K562 (cell line): ENCODE results near the gene RND1. TPM values are rescaled to one million over a fixed set of nuclear protein-coding genes. Genes with fewer than 3 reads are reported as not detected.

ENCODE experiments used
- ATAC-seq: fragments of 200-7000 bp; cut with Tn5 transposase; 3 replicates; pipeline ENCODE4 v1.9.1; 2020; ENCODE audit warnings: moderate library complexity
- BruUV-seq: library from RNA; stranded (reverse); fragments of 400-500 nt; replicated peaks from 2 replicates; lab custom pipeline; 2021; lab: Mats Ljungman, UMichigan
- CTCF ChIA-PET: fragments of 300-600 bp; formaldehyde crosslinking; extraction: SDS; loops from one replicate; lab custom pipeline; 2021; ENCODE audit warnings: low intra/inter-chr PET ratio; lab: Yijun Ruan, JAX
- POLR2A ChIA-PET: fragments of 300-600, 350-650 bp; sonication (Branson Sonifier 250); formaldehyde crosslinking; extraction: SDS; loops from one replicate; lab custom pipeline; 2021; ENCODE audit warnings: antibody characterized with exemption, inconsistent platforms; lab: Yijun Ruan, JAX
- DNase-seq, 4 experiments: peaks; one replicate each; pipeline versions ENCODE4 v3.0.0 to v3.0.0-alpha.2; 2011 to 2018; ENCODE audit warnings: low spot score in 3 of 4, mixed read lengths in 3 of 4; ENCODE audit errors: extremely low read depth in 1 of 4
- FAIRE-seq: peaks from 2 replicates; lab custom pipeline; 2011; peaks lifted over from hg19 to GRCh38; lab: Jason Lieb, UNC
- H2AFZ ChIP-seq: 2 replicates; pipeline ENCODE4 v1.6.0; 2011; ENCODE audit warnings: low read depth, low read length, control low read depth, inconsistent platforms
- H3K27ac ChIP-seq: fragments of 200-600 bp; 3 replicates; pipeline ENCODE4 v1.8.0; 2011; ENCODE audit warnings: low read depth, mild to moderate bottlenecking, control low read depth, inconsistent platforms, low read length, moderate library complexity, mixed read lengths; ENCODE audit errors: extremely low read depth
- H3K27me3 ChIP-seq, 2 experiments: fragments of 300-600 bp in 1 of 2; 2 replicates in 1 of 2; 3 replicates in 1 of 2; pipeline versions ENCODE4 v1.6.0 to v1.8.0; 2011; ENCODE audit warnings: inconsistent platforms in 2 of 2, low read length in 2 of 2, mild to moderate bottlenecking in 1 of 2, mixed read lengths in 1 of 2, moderate library complexity in 1 of 2; ENCODE audit not compliant: control insufficient read depth in 2 of 2, insufficient read depth in 2 of 2
- H3K36me3 ChIP-seq: fragments of 300-600 bp; 3 replicates; pipeline ENCODE4 v1.8.0; 2011; ENCODE audit warnings: mild to moderate bottlenecking, low read length, inconsistent platforms; ENCODE audit not compliant: control insufficient read depth, insufficient read depth
- H3K4me1 ChIP-seq, 2 experiments: fragments of 200-600 bp in 1 of 2; replicated peaks in 1 of 2; 2 replicates in 1 of 2; 3 replicates in 1 of 2; pipeline versions ENCODE4 v1.5.1 to v1.8.0; 2011; ENCODE audit warnings: inconsistent platforms in 2 of 2, low read length in 2 of 2, mild to moderate bottlenecking in 1 of 2, mixed read lengths in 1 of 2, moderate library complexity in 1 of 2; ENCODE audit not compliant: control insufficient read depth in 2 of 2, insufficient read depth in 2 of 2
- H3K4me2 ChIP-seq: 2 replicates; pipeline ENCODE4 v1.6.1; 2011; ENCODE audit warnings: low read length, control low read depth, inconsistent platforms, mixed read lengths; ENCODE audit not compliant: insufficient read depth
- H3K4me3 ChIP-seq: fragments of 200-600 bp; sonication (generic), shearing (Covaris generic); 2 replicates; pipeline ENCODE4 v1.5.1; 2016; ENCODE audit warnings: control low read depth, inconsistent platforms
- H3K79me2 ChIP-seq: fragments of 200-600 bp; 3 replicates; pipeline ENCODE4 v1.8.0; 2011; ENCODE audit warnings: low read length, inconsistent platforms; ENCODE audit not compliant: control insufficient read depth, insufficient read depth
- H3K9ac ChIP-seq, 2 experiments: 2 replicates each; pipeline versions ENCODE4 v1.6.0 to v1.6.1; 2011; ENCODE audit warnings: low read depth in 2 of 2, low read length in 2 of 2, control low read depth in 1 of 2, inconsistent platforms in 1 of 2, mild to moderate bottlenecking in 1 of 2, mixed read lengths in 1 of 2; ENCODE audit not compliant: insufficient read depth in 1 of 2
- H3K9me1 ChIP-seq: one replicate; pipeline ENCODE4 v1.6.0; 2011; ENCODE audit warnings: inconsistent platforms, mild to moderate bottlenecking, low read length, moderate library complexity; ENCODE audit not compliant: control insufficient read depth, insufficient read depth
- H3K9me3 ChIP-seq: replicated peaks from 2 replicates; pipeline ENCODE4 v1.5.1; 2011; ENCODE audit warnings: low read depth, low read length, inconsistent platforms; ENCODE audit not compliant: control insufficient read depth, insufficient read depth
- H4K20me1 ChIP-seq: replicated peaks from 2 replicates; pipeline ENCODE4 v1.6.1; 2011; ENCODE audit warnings: low read length, inconsistent platforms, mixed read lengths; ENCODE audit not compliant: control insufficient read depth, insufficient read depth
- HLTF ChIP-seq: fragments of 450-650 bp; IDR thresholded peaks from 2 replicates; pipeline ENCODE4 v1.6.1; 2016
- KLF13 ChIP-seq: fragments of 450-650 bp; IDR thresholded peaks from 2 replicates; pipeline ENCODE4 v1.6.1; 2016; ENCODE audit warnings: missing genetic modification characterization, low read depth, mild to moderate bottlenecking, missing compliant biosample characterization, moderate library complexity, borderline replicate concordance
- MAFF ChIP-seq: IDR thresholded peaks from 2 replicates; pipeline ENCODE4 v1.6.1; 2012; ENCODE audit warnings: low read length, improper control_type of control experiment
- WGBS: fragments of 100-300 bp; shearing (Covaris generic); methylation state at CpG from one replicate; pipeline ENCODE4 v1.1.6; 2016; ENCODE audit warnings: low coverage, mixed read lengths; ENCODE audit not compliant: insufficient coverage; ENCODE audit errors: missing lambda C conversion rate; 5-methylcytosine and 5-hydroxymethylcytosine counted together
- in situ Hi-C: fragments of 300-500 bp; cut with MboI; formaldehyde crosslinking; loops from 4 replicates; pipeline ENCODE4 v1.15.0; 2018; ENCODE audit warnings: inconsistent platforms, mixed read lengths
- intact Hi-C: fragments of 100-400 bp; cut with micrococcal nuclease; formaldehyde crosslinking; loops from 2 replicates; pipeline ENCODE4 v1.14.2; 2022
- polyA plus RNA-seq, 8 experiments: library from polyadenylated mRNA; depleted of rRNA in 4 of 8; stranded (reverse) in 5 of 8; unstranded in 3 of 8; fragments of >200 nt; fragmentation: Nextera tagmentation in 2 of 8; fragmentation: Illumina TruSeq in 1 of 8; extraction: Ambion mirVana in 2 of 8; extraction: Trizol in 1 of 8; gene quantifications; 2 replicates each; pipeline versions ENCODE4 v1.2.1 to v1.2.3, GENCODE V29; 2011 to 2014; ENCODE audit warnings: inconsistent platforms in 1 of 8, missing spikeins in 1 of 8
- total RNA-seq, 7 experiments: library from RNA; depleted of rRNA in 6 of 7; stranded (reverse); fragments of >200 nt in 6 of 7; fragmentation: Illumina TruSeq in 2 of 7; extraction: Trizol in 2 of 7; gene quantifications; 2 replicates each; pipeline versions ENCODE4 v1.2.1 to v1.2.3, GENCODE V29; 2011 to 2021; ENCODE audit warnings: low replicate concordance in 1 of 7
- TF ChIP-seq, protein P1 (sequence below): fragments of 250-450 bp; sonication (Bioruptor Pico); IDR thresholded peaks from 2 replicates; pipeline ENCODE4 v1.4.0; 2020; ENCODE audit warnings: mild to moderate bottlenecking, moderate library complexity, borderline replicate concordance

RND1 gene
- total and polyA plus RNA-seq, 9 of the 15 experiments (the other 6 are each of a cell fraction or from before 2014, with no cell fraction given), result 0.18 to 0.78 (median 0.58) TPM; not detected in 2

DNA sequence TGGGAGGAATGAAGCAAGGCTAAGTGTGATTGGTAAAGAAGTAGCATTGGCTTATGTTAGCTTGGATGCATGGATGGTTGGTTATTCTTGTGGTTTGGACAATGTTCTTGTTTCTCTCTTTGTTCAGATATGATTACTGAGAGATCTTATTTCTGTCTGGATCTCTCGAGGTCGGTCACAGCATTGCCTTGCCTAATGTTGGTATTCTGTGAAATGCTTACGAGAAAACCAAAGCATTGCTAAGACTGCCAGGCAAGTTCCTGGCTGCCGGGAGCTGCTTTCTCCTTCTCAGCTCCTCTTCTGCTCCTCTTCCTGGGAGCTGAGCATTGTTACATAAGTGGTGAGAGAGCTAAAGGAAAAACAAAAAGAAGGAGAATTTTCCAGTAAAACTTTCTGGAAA lies 7.4 kb upstream of the RND1 start:
- Histone ChIP-seq H3K4me3 (no peak overlapping the region), H3K4me2 (no peak overlapping the region), H4K20me1 (no peaks in the 10 kb centered on the region), H3K9me3 (no peaks in the 10 kb centered on the region), H3K9ac (no peak overlapping the region), H3K79me2 (no peaks in the 10 kb centered on the region), H3K27me3 (no peaks in the 10 kb centered on the region), H3K4me1 (peaks cover 0 to 3% of the 10 kb centered on the region in 2 experiments; a peak in 2 of 5 replicates), H2AFZ (no peak overlapping the region), H3K36me3 (no peaks in the 10 kb centered on the region), H3K9me1 (no peaks in the 10 kb centered on the region), H3K27ac (no peak overlapping the region)
- ChIA-PET CTCF (interaction anchor here (0.6 kb wide), 1 partner anchor 243 kb away, joined by 3 read pairs; no protein-coding TSS in a partner anchor), POLR2A (interaction anchor here (0.7 to 1.8 kb wide), 4 partner anchors 10 to 730 kb away, joined by 3 to 4 read pairs (median 4); no protein-coding TSS in a partner anchor)
- DNase-seq, result no peak
- no TSS peak for BruUV-seq
- intact Hi-C loops, result no loop called here
- in situ Hi-C loops, result no loop called here
- FAIRE-seq, result no peak
- WGBS, result 18% methylated on average over 4 of the region's 4 CpGs
- no peak for ATAC-seq
- no peak for TF ChIP-seq KLF13 (tag)
- TF ChIP-seq HLTF, result no peak
- TF ChIP-seq, protein P1, sequence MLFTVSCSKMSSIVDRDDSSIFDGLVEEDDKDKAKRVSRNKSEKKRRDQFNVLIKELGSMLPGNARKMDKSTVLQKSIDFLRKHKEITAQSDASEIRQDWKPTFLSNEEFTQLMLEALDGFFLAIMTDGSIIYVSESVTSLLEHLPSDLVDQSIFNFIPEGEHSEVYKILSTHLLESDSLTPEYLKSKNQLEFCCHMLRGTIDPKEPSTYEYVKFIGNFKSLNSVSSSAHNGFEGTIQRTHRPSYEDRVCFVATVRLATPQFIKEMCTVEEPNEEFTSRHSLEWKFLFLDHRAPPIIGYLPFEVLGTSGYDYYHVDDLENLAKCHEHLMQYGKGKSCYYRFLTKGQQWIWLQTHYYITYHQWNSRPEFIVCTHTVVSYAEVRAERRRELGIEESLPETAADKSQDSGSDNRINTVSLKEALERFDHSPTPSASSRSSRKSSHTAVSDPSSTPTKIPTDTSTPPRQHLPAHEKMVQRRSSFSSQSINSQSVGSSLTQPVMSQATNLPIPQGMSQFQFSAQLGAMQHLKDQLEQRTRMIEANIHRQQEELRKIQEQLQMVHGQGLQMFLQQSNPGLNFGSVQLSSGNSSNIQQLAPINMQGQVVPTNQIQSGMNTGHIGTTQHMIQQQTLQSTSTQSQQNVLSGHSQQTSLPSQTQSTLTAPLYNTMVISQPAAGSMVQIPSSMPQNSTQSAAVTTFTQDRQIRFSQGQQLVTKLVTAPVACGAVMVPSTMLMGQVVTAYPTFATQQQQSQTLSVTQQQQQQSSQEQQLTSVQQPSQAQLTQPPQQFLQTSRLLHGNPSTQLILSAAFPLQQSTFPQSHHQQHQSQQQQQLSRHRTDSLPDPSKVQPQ, result no peak
- TF ChIP-seq MAFF, result no peak
- TF ChIP-seq, all 486 proteins: peak for 0
